Measurements from ENCODE around the gene CCDC73.

GRCh38 chr11:32562839-32563599 is 231.4 kb downstream of the CCDC73 start:
- no peak for TF ChIP-seq POLR2AphosphoS5 (IDR thresholded peaks at IDR 0.05; ENCODE audit: low read depth, low read length)
- no peak for TF ChIP-seq REST (IDR thresholded peaks at IDR 0.05; ENCODE audit: insufficient read depth in 1 of 2, low read depth in 2 of 2, low read length in 2 of 2)
- TF ChIP-seq FOXP2 (optimal IDR thresholded peaks at IDR 0.05; ENCODE audit: borderline replicate concordance, extremely low read depth, extremely low read length, insufficient read depth), result no peak
- no peak for TF ChIP-seq TAF1 (IDR thresholded peaks at IDR 0.05; ENCODE audit: borderline replicate concordance, insufficient read depth, low read length)

All from PFSK-1 (cell line).